IPS-18a (cell line): ENCODE data around the gene TDRD3.

Experiments
- H3K27ac ChIP-seq: one replicate; pipeline ENCODE4 v1.5.1; 2013; ENCODE audit warnings: low read length
- H3K27me3 ChIP-seq: one replicate; pipeline ENCODE4 v1.6.1; 2013; ENCODE audit warnings: mild to moderate bottlenecking, low read length; ENCODE audit not compliant: control insufficient read depth, insufficient read depth
- H3K36me3 ChIP-seq: one replicate; pipeline ENCODE4 v1.6.1; 2013; ENCODE audit warnings: low read depth, low read length; ENCODE audit not compliant: control insufficient read depth
- H3K4me1 ChIP-seq: one replicate; pipeline ENCODE4 v1.6.1; 2013; ENCODE audit warnings: low read depth, low read length; ENCODE audit not compliant: control insufficient read depth
- H3K4me3 ChIP-seq: one replicate; pipeline ENCODE4 v1.5.1; 2013; ENCODE audit warnings: low read length
- H3K9ac ChIP-seq: one replicate; pipeline ENCODE4 v1.6.1; 2013; ENCODE audit warnings: mild to moderate bottlenecking, low read length, moderate library complexity
- H3K9me3 ChIP-seq: one replicate; pipeline ENCODE4 v1.6.1; 2013; ENCODE audit warnings: low read depth, low read length; ENCODE audit not compliant: control insufficient read depth

Gene TDRD3

DNA sequence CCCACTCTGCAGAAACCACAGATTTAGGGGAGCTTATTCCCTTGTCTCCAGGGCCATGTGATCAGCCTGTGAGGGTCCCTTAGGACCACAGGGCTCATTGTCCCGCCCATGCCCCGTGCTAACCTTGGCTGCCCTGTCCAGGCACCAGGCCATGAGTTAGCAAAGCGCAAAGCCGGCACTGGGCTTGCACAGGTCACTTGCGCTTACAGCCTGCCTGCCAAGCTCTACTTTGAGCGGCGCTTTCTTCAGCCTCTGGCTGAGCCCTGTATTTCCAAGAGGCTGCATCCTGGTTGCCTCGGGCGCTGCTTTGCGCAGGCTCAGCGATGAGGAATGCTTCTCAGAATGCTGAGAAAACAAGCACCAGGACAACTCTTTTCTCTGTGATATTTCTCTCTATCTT is 188.0 kb downstream of the TDRD3 start:
- Histone ChIP-seq H3K36me3 (no peaks in the 10 kb centered on the region), H3K27me3 (no peaks in the 10 kb centered on the region), H3K4me3 (no peak overlapping the region), H3K4me1 (peaks cover 30% of the 10 kb centered on the region), H3K9ac (peak overlapping the region; percentile 58), H3K27ac (peak overlapping the region; percentile 94), H3K9me3 (no peaks in the 10 kb centered on the region)

DNA sequence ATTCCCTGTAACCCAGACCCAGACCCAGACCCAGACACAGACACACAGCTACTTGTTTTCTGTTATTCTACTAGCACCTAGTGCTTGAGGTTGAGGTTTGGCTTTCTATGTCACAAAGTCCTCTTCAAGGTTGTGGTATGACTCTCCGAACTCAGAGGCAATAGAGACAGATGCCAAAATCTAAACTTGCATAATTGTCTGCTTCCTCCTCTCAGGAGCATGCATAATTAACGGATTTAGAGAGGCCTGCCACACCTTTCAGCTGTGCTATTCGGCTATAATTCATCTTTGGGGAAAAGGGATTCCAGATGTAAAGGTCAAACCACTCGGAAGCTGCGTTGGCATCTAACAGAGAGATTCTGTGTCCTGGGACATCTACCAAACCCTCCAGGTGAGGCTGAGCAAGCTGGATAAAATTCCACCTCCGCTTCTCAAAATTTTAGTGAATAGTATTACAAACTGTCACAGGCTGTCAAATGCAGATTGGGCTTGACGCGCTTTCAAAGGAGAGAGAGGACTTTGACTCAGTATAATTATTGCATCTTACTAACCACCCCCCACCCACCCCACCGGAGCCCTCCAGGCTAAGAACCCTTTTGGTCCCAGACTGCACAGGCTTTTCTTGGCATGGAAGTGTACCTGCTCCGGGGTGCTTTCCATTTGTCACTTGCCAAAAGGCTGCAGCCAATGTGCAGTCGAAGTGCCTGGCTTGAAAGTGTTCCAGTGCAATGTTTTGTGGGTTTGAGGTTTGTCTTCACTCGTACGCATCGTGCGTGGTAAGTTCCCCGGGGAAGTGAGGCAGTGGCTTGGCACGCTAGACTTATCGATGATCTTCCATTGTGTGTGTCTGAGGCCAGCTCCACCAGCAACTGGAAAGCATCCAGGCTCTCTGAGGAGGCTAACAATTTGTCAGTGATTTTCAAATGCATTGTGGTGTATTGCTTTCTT is 194.1 kb downstream of the TDRD3 start:
- no peak overlapping the region for H3K27ac ChIP-seq
- H3K9ac ChIP-seq, result no peak overlapping the region
- no peaks in the 10 kb centered on the region for H3K36me3 ChIP-seq
- no peaks in the 10 kb centered on the region for H3K9me3 ChIP-seq
- H3K27me3 ChIP-seq, result no peaks in the 10 kb centered on the region
- no peak overlapping the region for H3K4me3 ChIP-seq
- H3K4me1 ChIP-seq, result peaks cover 12% of the 10 kb centered on the region

DNA sequence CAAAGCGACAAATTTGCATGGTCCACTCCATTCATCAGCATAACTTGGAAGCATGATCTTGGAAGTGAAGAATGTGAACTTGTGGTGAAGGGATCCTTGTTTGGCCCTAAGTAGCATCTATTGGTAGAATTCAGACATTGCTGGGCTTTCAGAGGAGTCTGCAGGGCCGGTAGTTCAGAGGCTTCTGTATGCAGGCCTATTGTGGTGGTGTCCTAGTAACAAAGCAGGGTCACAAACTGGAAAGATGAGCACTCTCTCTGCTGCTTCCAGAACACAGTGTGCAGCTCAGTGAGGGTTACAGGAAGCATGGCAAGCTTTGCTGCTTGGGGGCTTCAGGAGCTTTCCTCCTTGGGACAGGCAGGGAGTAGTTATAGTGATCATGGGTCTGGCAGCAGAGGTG is 206.0 kb downstream of the TDRD3 start:
- Histone ChIP-seq H3K36me3 (no peaks in the 10 kb centered on the region), H3K27me3 (no peaks in the 10 kb centered on the region), H3K27ac (no peak overlapping the region), H3K9ac (no peak overlapping the region), H3K4me1 (no peaks in the 10 kb centered on the region), H3K9me3 (no peaks in the 10 kb centered on the region), H3K4me3 (no peak overlapping the region)

DNA sequence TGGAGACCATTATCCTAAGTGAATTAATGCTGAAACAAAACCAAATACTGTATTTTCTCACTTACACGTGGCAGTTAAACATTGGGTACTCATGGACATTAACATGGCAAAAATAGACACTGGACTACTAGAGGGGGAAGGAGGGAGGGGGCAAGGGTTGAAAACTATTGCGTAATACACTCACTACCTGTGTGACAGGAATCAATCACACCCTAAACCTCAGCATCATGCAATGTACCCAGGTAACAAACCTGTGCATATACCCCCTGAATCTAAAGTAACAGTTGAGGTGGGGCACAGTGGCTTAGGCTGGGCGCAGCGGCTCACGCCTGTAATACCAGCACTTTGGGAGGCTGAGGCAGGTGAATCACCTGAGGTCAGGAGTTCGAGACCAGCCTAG is 207.0 kb downstream of the TDRD3 start:
- H3K27me3 ChIP-seq, result no peaks in the 10 kb centered on the region
- no peaks in the 10 kb centered on the region for H3K4me1 ChIP-seq
- H3K4me3 ChIP-seq, result no peak overlapping the region
- H3K9ac ChIP-seq, result no peak overlapping the region
- no peak overlapping the region for H3K27ac ChIP-seq
- H3K36me3 ChIP-seq, result no peaks in the 10 kb centered on the region
- H3K9me3 ChIP-seq, result no peaks in the 10 kb centered on the region

DNA sequence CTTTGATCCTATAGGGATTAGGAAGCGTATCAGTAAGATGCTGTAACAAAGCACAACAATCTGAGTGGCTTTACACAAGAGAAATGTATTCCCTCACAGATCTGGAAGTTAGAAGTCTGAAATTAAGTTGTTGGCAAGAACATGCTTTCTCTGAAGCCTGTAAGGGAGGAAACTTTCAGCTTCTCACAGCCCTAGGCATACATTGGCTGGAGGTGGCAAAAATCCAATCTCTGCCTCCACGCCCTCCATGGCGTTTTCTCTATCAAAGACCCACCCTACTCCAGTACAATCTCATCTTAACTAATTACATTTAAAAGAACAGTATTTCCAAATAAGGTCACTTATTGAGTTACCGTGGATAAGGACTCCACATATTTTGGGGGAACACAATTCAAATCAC is 211.9 kb downstream of the TDRD3 start:
- H3K9ac ChIP-seq, result no peak overlapping the region
- no peaks in the 10 kb centered on the region for H3K4me1 ChIP-seq
- H3K36me3 ChIP-seq, result no peaks in the 10 kb centered on the region
- no peaks in the 10 kb centered on the region for H3K27me3 ChIP-seq
- no peak overlapping the region for H3K27ac ChIP-seq
- H3K9me3 ChIP-seq, result no peaks in the 10 kb centered on the region
- H3K4me3 ChIP-seq, result no peak overlapping the region

DNA sequence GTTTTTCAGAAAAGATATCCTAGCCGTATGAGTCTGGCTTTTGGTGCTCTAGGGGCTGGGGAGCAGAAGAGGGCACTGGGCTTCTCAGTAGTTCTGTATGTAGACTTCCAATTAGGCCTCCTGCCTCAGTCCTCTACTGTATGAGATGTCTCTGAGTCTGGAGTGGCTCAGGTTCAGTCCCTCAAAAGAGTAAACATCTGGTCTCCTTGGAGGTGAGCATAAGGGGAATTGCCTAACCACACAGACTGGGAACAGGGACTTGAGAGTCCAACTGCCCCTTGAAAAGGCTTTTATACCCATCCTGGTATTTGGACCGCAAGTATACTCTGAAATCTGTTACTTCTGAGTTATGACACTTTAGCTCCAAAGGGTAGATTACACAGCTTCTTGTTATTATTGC is 214.5 kb downstream of the TDRD3 start:
- no peaks in the 10 kb centered on the region for H3K4me1 ChIP-seq
- H3K9ac ChIP-seq, result no peak overlapping the region
- H3K4me3 ChIP-seq, result no peak overlapping the region
- no peaks in the 10 kb centered on the region for H3K9me3 ChIP-seq
- H3K27ac ChIP-seq, result no peak overlapping the region
- no peaks in the 10 kb centered on the region for H3K27me3 ChIP-seq
- H3K36me3 ChIP-seq, result no peaks in the 10 kb centered on the region

DNA sequence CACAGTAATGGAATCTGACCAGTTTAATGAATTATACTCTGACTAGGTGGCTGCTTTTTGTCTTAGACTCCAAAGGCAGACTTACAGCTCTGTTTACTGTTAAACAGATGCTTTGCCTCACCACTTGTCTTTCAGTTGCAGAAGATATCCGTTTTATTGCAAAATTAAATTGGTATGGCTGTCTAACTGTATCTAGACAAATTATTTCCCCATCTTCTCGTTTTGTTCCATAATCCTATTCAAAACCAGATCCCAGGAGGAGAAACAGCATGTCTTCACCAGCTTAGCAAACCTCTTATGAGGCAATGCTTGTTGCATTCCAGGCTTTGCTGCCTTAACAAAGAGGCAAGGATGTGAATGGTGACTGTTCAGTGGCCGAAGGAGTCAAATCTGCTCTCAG is 215.6 kb downstream of the TDRD3 start:
- no peak overlapping the region for H3K9ac ChIP-seq
- H3K36me3 ChIP-seq, result no peaks in the 10 kb centered on the region
- H3K27ac ChIP-seq, result no peak overlapping the region
- H3K4me3 ChIP-seq, result no peak overlapping the region
- H3K4me1 ChIP-seq, result peaks cover 3% of the 10 kb centered on the region
- H3K9me3 ChIP-seq, result no peaks in the 10 kb centered on the region
- no peaks in the 10 kb centered on the region for H3K27me3 ChIP-seq

DNA sequence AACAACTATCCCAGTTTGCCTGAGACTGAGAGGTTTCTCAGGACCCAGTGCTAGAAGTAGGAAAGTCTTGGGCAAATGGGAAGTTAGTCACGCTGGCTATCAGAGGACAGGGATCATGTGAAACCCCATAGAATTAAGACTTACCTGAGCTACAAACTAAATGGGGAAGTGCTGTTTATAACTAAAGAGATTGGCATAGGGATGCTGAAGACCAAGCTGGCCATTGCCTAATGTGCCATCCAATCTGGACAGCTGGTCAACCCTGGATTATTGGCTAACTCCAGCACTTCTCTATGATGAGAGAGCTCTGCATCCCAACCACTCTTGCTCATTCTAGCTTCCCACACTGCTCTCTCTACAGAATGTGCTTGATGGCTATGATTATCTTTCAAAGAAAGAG is 216.1 kb downstream of the TDRD3 start:
- Histone ChIP-seq H3K36me3 (no peaks in the 10 kb centered on the region), H3K9ac (no peak overlapping the region), H3K27me3 (no peaks in the 10 kb centered on the region), H3K9me3 (no peaks in the 10 kb centered on the region), H3K4me1 (peaks cover 8% of the 10 kb centered on the region), H3K4me3 (no peak overlapping the region), H3K27ac (no peak overlapping the region)

DNA sequence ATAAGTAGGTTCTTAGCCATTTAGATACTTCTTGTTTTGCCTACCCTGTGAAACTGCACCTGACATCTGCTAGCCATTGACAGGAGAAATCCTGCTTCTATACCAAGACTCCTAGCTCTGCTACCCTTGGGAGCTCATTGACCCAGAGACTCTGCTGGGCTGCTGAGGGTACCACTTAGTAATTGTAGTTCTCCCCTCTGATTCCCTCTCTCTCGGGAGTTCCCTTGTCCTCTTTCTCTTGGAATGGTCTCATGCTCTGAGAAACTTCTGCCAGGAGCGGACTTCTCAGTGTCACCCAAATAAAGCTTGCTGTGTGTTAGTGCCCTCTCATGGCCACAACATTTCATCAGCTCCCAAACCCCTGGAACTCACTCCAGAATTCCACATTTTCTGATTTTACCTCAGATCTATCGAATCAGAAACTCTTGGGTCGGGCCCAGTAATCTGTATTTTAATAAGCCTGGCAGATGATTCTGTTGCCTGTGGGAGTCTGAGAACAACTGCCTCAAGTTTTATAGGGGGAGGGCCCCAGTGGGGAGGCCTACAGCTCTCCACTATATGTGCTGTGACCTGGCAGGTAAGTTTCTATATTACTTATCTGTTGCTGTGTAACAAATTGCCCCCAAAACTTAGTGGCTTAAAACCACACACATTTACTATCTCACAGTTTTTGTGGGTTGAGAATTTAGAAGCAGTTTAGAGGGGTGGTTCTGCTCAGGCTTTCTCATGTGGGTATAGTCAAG is 221.1 kb downstream of the TDRD3 start:
- Histone ChIP-seq H3K27me3 (no peaks in the 10 kb centered on the region), H3K4me3 (no peak overlapping the region), H3K27ac (no peak overlapping the region), H3K9ac (no peak overlapping the region), H3K36me3 (no peaks in the 10 kb centered on the region), H3K9me3 (no peaks in the 10 kb centered on the region), H3K4me1 (peaks cover 8% of the 10 kb centered on the region)

DNA sequence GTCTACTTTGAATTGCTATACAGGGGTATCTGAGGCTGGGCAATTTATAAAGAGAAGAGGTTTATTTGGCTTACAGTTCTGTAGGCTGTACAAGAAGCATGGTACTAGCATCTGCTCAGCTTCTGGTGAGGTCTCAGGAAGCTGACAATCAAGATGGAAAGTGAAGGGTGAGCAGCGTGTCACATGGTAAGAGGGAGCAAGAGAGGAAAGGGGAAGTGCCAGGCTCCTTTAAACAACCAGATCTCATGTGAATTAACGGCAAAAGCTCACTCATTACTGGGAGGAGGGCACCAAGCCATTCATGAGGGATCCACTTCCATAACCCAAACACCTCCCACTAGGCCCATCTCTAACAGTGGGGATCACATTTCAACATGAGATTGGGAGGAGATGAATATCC is 222.4 kb downstream of the TDRD3 start:
- Histone ChIP-seq H3K27ac (no peak overlapping the region), H3K9me3 (no peaks in the 10 kb centered on the region), H3K36me3 (no peaks in the 10 kb centered on the region), H3K9ac (no peak overlapping the region), H3K4me3 (no peak overlapping the region), H3K27me3 (no peaks in the 10 kb centered on the region), H3K4me1 (peaks cover 8% of the 10 kb centered on the region)

DNA sequence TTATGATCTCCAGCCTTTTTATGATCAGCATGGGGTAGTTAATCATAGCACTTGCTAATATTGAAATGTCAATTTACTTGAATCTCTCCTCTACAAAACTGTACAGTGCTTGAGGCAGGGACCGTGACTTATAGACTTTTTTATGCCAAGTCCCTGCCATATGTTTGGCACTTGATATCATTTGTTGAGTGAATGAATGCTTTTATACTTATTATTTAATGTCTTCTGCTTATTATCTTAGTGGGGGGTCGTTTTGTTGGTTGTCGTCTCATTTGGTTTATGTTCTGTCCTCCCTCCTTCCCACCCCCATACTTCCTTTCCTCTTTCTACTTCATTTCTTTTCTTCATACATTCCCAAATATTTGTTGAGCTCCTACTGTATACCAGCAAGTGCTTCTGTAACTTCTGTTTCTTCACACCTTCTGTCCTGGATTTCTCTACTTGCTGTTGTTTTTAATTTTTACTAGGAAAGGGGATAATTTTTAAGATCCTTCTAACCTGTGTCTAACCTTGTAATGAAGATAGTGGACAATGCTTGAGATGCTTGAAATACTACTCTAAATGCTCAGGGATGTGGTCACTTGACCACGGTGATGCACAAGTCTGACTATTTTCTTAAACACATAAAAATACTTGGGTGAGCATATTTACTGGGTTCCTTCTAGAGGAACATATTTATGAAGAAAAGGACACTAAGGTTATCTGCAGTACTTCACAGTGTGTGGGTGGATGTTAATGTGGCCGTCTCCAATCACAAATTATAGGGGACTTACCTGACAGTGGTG is 223.8 kb downstream of the TDRD3 start:
- no peak overlapping the region for H3K9ac ChIP-seq
- H3K36me3 ChIP-seq, result no peaks in the 10 kb centered on the region
- H3K27me3 ChIP-seq, result no peaks in the 10 kb centered on the region
- peaks cover 8% of the 10 kb centered on the region for H3K4me1 ChIP-seq
- H3K4me3 ChIP-seq, result no peak overlapping the region
- H3K9me3 ChIP-seq, result no peaks in the 10 kb centered on the region
- H3K27ac ChIP-seq, result no peak overlapping the region
